GM13976 (cell line): ENCODE measurements around the gene METTL1.
"Not testable (repeated sequence)": the region's sequence is repeated elsewhere in the genome, so short reads cannot be mapped to it uniquely, and the experiment has no call there.

Experiments
- DNase-seq: peaks from one replicate; pipeline ENCODE4 v3.0.0; 2012; ENCODE audit warnings: low spot score
- in situ Hi-C: fragments of 300-500 bp; cut with MboI; formaldehyde crosslinking; loops from one replicate; pipeline ENCODE4 v1.12.0; 2022; ENCODE audit warnings: low sequenced_read_pairs, mixed read lengths, inconsistent platforms; ENCODE audit not compliant: unreplicated experiment
- TF ChIP-seq, protein P1 (sequence below): IDR thresholded peaks from 2 replicates; pipeline ENCODE4 v1.5.1; 2012; ENCODE audit warnings: borderline replicate concordance, mild to moderate bottlenecking; ENCODE audit not compliant: insufficient read depth; ENCODE audit errors: extremely low read depth, missing control alignments, control extremely low read depth

METTL1 gene

DNA sequence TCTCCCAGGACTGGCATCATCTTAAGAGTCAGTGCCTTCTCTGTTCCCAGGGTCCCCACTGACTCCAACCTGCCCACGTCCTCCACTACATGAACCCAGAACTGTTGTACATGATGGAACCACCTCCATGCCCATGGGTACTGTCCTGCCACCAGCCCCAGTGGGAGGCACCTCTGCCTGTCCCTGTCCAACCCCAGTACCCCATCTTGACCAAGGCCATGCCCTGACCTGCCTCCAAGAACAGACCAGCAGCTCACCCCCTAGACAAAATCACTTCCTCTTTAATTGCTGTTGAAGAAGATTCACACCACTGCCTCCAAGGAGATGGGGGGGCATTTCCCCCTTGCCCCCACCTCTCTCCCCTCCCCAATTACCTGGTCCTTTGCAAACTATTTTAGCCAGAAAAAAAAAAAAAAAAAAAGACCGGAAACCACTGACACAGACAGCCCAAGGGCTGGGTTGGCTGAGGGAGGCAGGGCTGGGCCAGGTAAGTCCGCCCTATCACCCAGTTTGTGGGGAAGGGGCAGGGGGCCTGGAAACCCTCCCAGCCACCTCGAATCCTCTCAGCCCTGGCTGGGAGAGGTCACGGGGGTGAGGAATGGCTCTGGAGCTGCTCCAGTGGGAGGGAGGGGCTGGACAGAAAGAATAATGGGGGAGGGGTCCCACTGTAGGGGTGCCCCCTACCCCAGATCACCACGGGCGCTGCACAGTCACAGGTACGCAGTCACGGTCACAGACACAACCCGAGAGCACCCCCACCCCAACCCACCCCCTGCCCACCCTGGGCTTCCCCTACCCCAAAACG is 46.8 kb downstream of the METTL1 start:
- DNase-seq = peak; percentile 37
- TF ChIP-seq, protein P1, sequence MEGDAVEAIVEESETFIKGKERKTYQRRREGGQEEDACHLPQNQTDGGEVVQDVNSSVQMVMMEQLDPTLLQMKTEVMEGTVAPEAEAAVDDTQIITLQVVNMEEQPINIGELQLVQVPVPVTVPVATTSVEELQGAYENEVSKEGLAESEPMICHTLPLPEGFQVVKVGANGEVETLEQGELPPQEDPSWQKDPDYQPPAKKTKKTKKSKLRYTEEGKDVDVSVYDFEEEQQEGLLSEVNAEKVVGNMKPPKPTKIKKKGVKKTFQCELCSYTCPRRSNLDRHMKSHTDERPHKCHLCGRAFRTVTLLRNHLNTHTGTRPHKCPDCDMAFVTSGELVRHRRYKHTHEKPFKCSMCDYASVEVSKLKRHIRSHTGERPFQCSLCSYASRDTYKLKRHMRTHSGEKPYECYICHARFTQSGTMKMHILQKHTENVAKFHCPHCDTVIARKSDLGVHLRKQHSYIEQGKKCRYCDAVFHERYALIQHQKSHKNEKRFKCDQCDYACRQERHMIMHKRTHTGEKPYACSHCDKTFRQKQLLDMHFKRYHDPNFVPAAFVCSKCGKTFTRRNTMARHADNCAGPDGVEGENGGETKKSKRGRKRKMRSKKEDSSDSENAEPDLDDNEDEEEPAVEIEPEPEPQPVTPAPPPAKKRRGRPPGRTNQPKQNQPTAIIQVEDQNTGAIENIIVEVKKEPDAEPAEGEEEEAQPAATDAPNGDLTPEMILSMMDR = no peak
- in situ Hi-C loops = no loop called here

DNA sequence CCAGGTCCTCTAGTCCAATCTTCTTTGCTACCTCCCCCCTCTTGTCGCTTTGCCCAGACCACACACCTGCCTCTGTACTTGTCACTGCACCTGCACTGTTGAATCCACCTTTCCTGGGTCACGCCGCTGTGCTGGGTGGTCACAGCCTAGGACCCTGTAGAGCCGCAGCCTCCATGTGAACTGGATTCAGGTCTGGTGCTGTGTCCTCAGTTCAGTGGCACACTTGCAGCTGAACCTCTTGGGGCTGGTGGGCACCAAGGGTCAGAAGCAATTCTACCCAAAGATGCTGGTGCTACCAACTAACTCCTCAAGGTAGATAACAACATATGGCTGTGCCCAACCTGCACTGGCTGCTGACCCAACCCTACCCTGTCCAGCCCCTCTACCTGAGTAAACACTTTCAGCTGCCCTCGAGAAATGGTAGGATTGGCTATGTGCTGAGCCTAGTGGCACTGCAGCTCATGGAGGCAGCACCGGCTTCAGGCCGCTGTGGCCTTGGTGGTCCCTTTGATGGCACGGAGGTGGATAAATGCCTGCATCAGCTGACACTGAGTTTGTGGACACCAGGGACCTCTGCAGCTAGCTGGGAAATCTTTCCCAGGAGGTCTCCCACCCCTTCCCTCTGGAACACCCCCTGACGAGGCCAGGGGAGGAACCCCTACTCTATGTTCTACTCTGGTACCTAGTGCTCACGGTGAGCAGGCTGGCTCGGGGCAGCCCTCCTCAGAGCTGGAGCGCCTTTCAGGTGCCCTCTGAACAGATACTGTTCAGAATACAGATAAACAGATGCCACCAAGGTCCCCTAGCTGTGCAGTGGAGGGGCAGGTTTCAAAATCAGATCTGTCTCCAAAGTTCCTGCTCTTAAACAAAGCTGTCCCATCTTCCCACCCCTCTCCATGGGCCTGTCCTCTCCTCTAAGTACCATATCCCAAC is 47.6 kb downstream of the METTL1 start:
- DNase-seq = peak; percentile 32
- in situ Hi-C loops = no loop called here
- TF ChIP-seq, protein P1 = no peak

DNA sequence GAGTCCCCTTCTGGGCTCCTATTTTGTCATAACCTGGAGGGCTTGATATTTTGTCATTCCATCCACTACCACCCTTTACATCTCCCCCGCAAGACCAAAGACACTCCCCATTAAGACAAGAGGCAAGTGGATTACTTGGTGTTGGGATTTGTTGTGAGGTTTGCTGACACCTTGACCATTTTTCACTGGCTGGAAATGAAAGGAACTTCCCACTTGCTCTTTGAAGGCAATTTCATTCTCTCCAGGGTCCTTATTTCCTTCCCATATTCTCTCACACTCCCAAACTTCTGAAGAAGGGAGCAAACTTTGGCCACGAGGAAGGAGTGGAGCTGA is 48.3 kb downstream of the METTL1 start:
- in situ Hi-C loops = no loop called here

DNA sequence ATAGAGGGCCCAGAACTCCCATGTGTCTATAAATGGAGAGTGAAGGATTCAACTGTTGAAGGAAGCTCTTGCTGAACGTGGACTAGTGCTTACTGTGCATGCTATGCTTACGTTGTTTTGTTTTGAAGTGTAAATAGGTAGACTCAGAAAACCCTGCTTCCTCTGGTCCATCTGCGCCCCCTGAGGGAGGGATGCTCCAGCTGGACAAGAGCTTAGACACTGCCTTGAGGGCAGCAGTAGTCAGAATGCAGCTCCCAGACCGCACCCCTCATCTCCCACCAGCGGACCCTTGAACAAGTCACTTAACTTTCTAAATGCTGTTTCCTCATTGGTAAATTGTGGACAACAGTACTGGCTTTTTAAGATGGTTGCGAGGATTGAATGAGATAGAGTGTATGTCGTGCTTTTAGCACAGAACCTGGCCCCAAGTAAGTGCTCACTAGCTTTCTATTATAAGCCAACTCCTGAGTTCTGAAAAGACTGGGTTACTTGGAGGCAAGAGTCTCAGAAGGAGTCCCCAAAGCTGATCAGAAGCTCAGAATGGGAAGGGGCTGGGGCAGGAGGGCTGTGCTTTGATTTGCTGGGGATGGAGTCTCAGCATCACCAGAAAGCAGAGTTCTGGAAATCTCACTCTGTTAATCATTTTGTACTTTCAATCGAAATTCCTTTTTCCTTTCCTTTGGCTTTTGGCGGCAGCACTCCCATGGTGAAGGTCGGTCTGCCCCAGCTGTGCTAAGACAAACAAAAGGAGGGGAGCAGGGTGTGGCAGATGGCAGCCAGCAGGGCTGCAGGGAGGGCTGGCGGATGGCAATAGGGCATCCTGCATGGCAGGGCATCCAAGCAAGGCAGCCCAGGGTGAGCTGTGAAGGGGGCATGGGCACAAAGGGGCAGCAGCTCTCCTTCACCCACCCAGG is 48.9 kb downstream of the METTL1 start:
- in situ Hi-C loops = no loop called here
- TF ChIP-seq, protein P1 = no peak
- peak; percentile 21 for DNase-seq

More for the DNA sequence above, 48.3 kb downstream of the METTL1 start:
- TF ChIP-seq, protein P1 = no peak
- no peak for DNase-seq

DNA sequence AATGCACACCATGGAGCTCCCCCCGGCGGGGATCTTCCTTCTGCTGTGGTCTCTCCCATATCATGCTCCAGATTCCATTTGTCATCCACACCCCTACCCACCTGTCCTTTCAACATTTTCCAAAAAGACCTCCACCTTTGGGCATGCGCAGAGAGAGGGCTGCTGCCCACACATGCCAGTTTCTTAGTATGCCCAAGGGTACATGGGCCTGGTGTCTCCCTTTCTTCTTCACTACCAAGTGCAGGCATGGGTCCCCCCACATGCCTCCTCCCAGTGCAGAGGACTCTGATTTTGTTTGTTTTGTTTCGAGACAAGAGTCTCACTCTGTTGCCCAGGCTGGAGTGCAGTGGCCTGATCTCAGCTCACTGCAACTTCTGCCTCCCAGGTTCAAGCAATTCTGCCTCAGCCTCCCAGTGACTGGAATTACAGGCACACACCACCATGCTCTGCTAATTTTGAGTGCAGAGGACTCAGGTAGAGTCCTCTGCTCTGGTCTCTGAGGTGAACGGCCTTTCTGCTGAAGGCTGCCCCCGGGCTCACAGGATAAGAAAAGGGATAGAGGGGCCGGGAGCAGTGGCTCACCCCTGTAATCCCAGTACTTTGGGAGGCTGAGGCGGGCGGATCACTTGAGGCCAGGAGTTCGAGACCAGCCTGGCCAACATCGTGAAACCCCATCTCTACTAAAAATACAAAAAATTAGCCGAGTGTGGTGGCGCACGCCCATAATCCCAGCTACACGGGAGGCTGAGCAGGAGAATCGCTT is 49.9 kb downstream of the METTL1 start:
- in situ Hi-C loops = not testable (repeated sequence)
- peak; percentile 20 for DNase-seq
